C4-2B (cell line): ENCODE data around the gene NEU2.

Source experiments
- CTCF ChIP-seq: fragments of 450-650 bp; conservative IDR thresholded peaks from 2 replicates; pipeline ENCODE4 v1.5.1; 2017; ENCODE audit warnings: mild to moderate bottlenecking
- ZFX ChIP-seq: fragments of 450-650 bp; IDR thresholded peaks from 2 replicates; pipeline ENCODE4 v1.6.1; 2017

GRCh38 chr2:233047667-233048066, 15.2 kb downstream of the NEU2 start:
- TF ChIP-seq CTCF (no peak), ZFX (no peak)
